Occipital lobe (tissue), 3 donors: ENCODE results near the gene SPP1. TPM values are rescaled to one million over a fixed set of nuclear protein-coding genes. Genes with fewer than 3 reads are reported as not detected.
"Not testable (repeated sequence)": the region's sequence is repeated elsewhere in the genome, so short reads cannot be mapped to it uniquely, and the experiment has no call there.

Experiments used
- DNase-seq: peaks from one replicate; lab custom pipeline; 2025; lab: John Stamatoyannopoulos, UW
- small RNA-seq: library from RNA; depleted of rRNA; stranded (forward); fragments of <200 nt; gene quantifications from one replicate; pipeline ENCODE3, GENCODE V24; 2014
- total RNA-seq: library from RNA; depleted of rRNA; stranded (reverse); fragments of >200 nt; gene quantifications from one replicate; pipeline ENCODE4 v1.2.3, GENCODE V29; 2014

Gene SPP1
- total RNA-seq, 1 donor from 2014 or later = 190 TPM

GRCh38 chr4:88022289-88022688 lies 46.8 kb downstream of the SPP1 start:
- no peak for DNase-seq

- DNase-seq = not testable (repeated sequence)
Observed at GRCh38 chr4:88025868-88026661, 50.6 kb downstream of the SPP1 start.

GRCh38 chr4:88027611-88028608 lies 52.4 kb downstream of the SPP1 start:
- no peak for DNase-seq

- DNase-seq = no peak
Observed at GRCh38 chr4:88028946-88029345, 53.4 kb downstream of the SPP1 start.

- DNase-seq = no peak
Observed at GRCh38 chr4:88029556-88029955, 54.0 kb downstream of the SPP1 start.

- DNase-seq = no peak
Observed at GRCh38 chr4:88030565-88031310, 55.2 kb downstream of the SPP1 start.

Small RNA genes lying within 50 kb of the gene (small RNA-seq; reads per million reads assigned to genes)
- gene RNU1-36P = not detected

Other genes with a start within 250 kb of the SPP1 start
- gene IBSP, start 176.2 kb upstream of the SPP1 start, total RNA-seq = not detected
- gene MEPE, start 142.7 kb upstream of the SPP1 start, total RNA-seq = 0.16 TPM
- 59.9 TPM for gene PKD2, start 31.9 kb downstream of the SPP1 start, total RNA-seq
- gene ABCG2, start 182.9 kb downstream of the SPP1 start, total RNA-seq = 25.1 TPM